Epithelial cell of esophagus (primary cell): ENCODE results near the gene MICU2.

Experiments
- DNase-seq: peaks from one replicate; pipeline ENCODE4 v3.0.0; 2010; ENCODE audit warnings: low read depth
- H3K4me3 ChIP-seq: 2 replicates; pipeline ENCODE4 v1.5.1; 2011; ENCODE audit warnings: mild to moderate bottlenecking, low read length, control low read depth
- TF ChIP-seq, protein P1 (sequence below): IDR thresholded peaks from 2 replicates; pipeline ENCODE4 v1.5.1; 2011; ENCODE audit warnings: low read depth, mild to moderate bottlenecking, low read length, control low read depth, inconsistent platforms; ENCODE audit not compliant: insufficient read depth; ENCODE audit errors: missing control alignments

MICU2 gene

DNA sequence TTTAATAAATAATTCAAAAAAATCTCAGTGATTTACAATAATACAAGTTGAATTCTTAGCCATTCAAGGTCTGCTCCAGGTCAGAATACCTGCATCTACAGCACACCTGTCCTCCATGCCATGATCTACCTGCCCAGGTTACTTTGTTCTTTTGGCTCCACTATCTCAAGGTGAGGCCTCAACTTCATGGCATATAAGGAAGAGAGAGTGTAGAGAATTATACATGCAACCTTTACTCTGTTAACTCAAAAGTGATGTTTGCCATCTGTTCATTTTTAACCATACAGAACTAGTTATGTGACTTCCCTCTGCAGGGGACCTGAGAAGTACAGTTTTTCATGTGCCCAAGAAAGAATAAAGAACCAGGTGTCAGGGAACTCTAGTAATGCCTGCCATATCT lies 28.2 kb upstream of the MICU2 start:
- TF ChIP-seq, protein P1, sequence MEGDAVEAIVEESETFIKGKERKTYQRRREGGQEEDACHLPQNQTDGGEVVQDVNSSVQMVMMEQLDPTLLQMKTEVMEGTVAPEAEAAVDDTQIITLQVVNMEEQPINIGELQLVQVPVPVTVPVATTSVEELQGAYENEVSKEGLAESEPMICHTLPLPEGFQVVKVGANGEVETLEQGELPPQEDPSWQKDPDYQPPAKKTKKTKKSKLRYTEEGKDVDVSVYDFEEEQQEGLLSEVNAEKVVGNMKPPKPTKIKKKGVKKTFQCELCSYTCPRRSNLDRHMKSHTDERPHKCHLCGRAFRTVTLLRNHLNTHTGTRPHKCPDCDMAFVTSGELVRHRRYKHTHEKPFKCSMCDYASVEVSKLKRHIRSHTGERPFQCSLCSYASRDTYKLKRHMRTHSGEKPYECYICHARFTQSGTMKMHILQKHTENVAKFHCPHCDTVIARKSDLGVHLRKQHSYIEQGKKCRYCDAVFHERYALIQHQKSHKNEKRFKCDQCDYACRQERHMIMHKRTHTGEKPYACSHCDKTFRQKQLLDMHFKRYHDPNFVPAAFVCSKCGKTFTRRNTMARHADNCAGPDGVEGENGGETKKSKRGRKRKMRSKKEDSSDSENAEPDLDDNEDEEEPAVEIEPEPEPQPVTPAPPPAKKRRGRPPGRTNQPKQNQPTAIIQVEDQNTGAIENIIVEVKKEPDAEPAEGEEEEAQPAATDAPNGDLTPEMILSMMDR = no peak
- no peak overlapping the region for H3K4me3 ChIP-seq
- DNase-seq = no peak

DNA sequence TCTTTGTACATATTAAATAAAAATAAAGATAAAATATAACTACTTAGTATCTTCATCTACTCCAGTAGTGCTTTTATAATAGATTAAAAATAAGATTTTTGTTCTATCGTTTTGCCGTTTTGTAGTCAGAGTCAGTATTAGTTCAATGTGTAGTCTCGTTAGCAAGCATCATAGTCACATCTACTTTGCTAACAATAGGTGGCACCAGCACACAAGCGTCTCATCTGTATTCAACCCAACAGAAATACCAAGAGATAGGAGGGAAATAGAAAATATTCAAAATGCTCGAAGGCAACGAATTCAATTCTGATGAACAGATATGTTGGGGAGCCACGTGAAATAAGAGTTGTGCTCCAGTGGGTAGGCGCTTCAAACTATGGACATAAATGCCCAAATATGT lies 21.4 kb upstream of the MICU2 start:
- TF ChIP-seq, protein P1 = peak; percentile 78
- no peak overlapping the region for H3K4me3 ChIP-seq
- DNase-seq = peak; percentile 69

DNA sequence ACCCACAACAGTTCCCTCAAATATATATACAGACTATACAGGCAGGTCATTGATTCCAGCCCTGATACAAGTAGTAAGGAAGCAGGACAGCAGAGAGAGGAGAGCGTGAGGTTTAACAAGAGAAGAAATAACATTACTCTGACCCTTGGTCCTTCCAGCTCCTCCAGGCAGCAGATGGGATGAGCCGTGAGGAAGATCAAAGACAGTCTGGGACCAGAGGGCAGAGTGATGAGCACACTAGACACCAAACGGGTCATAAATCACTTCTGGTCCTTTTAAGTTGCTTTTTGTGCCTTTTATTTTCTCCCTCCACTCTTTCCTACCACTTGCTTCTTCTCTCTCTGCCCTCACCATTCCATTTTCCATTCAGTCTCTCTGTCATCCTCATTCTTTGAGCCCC lies 16.9 kb upstream of the MICU2 start:
- TF ChIP-seq, protein P1 = no peak
- no peak overlapping the region for H3K4me3 ChIP-seq
- no peak for DNase-seq

DNA sequence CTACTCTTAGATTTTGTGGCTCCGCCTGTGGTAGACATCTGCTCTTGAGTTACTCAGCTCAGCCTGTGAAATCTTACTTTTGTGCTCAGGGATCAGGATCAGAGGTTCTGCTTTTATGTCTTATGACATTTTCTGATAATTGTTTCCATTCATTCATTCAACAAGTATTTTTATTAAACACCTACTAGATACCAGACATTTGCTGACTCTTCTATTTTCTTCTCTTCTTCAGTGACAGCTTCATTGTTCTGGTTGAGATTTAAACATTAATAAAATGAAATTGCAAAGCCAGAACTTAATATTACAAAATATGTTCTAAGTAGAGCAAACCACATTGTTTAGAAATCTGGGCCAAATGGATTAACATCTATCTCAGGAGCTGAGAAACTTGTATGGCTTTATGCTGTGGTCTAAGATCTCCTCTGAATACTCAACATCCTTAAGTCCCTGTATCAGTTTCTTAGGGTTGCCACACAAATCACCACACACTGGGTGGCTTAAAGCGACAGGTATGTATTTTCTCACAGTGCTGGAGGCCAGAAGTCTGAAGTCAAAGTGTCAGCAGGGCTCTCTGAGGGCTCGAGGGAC lies 15.8 kb upstream of the MICU2 start:
- no peak for DNase-seq
- H3K4me3 ChIP-seq = no peak overlapping the region
- TF ChIP-seq, protein P1 = no peak

DNA sequence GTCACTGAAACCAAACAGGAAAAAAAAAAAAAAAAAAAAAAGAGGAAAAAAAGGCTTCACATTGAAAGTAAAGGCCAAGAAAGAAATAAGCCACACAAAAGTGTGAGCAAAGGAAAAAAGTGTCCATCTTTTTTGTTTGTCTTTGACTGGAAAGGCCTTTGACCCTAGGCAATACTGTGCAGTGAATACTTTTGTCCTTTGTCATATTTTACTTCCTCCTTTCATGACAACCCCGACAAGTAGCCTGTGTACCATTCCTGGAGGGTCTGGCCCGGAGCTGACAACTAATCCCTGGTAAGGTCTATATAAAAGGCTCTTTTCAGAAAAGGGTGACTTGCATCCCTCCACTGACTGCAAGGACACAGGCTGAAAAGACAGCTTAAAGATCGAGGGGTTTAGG lies 12.9 kb upstream of the MICU2 start:
- TF ChIP-seq, protein P1 = no peak
- H3K4me3 ChIP-seq = no peak overlapping the region
- DNase-seq = no peak

DNA sequence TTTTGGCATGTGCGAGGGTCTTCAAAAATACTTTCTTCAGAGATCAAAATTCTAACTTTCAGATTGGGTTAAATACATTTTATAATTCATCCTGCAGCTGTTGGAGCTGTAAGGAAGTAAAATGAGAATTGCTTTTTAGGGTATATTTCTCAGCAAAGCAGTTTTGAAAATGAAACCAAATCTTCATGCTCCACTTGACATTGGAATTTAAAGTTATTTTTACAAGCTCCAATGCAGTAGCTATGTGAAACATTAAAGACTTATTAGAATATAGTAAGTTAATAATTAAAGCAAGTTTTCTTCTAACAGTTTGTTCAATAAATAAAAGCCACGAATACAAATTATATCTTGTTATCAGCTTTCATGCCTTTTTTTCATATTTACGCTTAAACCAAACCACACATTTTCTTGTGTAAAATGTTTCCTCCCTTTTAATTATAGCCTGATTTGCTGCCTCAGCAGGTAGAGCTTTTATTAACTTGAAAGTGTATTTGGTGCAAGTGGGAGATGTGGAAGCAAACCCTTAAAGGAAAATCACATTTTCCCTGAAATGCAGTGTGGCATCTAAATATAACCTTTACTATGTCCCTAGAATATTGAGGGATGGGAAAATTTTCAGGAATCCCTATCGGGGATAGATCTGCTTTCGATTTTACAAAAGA lies 12.4 kb upstream of the MICU2 start:
- no peak for DNase-seq
- TF ChIP-seq, protein P1 = no peak
- no peak overlapping the region for H3K4me3 ChIP-seq

DNA sequence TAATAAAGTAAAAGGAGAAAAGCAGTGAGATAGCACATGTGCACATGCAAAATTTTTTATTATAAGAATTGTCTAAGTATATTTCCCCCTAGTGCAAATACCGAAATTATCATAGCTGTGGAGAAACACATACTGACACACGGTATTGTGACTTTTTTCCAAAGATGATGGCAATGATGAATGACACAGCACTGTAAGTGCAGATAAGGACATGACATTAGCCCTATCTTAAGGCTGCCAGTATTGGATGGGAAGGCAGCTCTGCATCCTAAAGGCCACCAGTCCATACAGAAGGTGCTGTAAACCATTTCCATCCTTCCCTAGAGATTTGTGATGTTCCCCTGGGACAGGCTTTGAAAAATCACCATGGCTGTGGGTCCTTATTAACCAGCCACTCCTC lies 11.5 kb upstream of the MICU2 start:
- no peak overlapping the region for H3K4me3 ChIP-seq
- TF ChIP-seq, protein P1 = no peak
- DNase-seq = no peak
